Type B pancreatic cell (in vitro differentiated cells): Measurements from ENCODE around the gene OR4E1. TPM values are rescaled to one million over a fixed set of nuclear protein-coding genes. Genes with fewer than 3 reads are reported as not detected.

Experiments used
- DNase-seq: peaks from one replicate; pipeline ENCODE4 v3.0.0; 2021; ENCODE audit warnings: mixed read lengths; ENCODE audit not compliant: unreplicated experiment; ENCODE audit errors: extremely low spot score
- H3K27ac Mint-ChIP-seq: 2 replicates; pipeline ENCODE4 v1.8.0; 2021; ENCODE audit warnings: mild to moderate bottlenecking, mixed read lengths
- H3K27me3 Mint-ChIP-seq: 2 replicates; pipeline ENCODE4 v1.8.0; 2021; ENCODE audit warnings: mixed read lengths
- H3K36me3 Mint-ChIP-seq: 2 replicates; pipeline ENCODE4 v1.8.0; 2021; ENCODE audit warnings: mixed read lengths
- H3K4me1 Mint-ChIP-seq: one replicate; pipeline ENCODE4 v1.8.0; 2021; ENCODE audit warnings: mixed read lengths; ENCODE audit not compliant: unreplicated experiment
- H3K4me3 Mint-ChIP-seq: 2 replicates; pipeline ENCODE4 v1.8.0; 2021; ENCODE audit warnings: mild to moderate bottlenecking, mixed read lengths
- H3K9me3 Mint-ChIP-seq: 2 replicates; pipeline ENCODE4 v1.8.0; 2021; ENCODE audit warnings: mixed read lengths
- CTCF ChIP-seq: fragments of 200-600 bp; sonication (generic); conservative IDR thresholded peaks from 2 replicates; pipeline ENCODE4 v1.5.0; 2021; ENCODE audit warnings: antibody characterized with exemption, mild to moderate bottlenecking
- total RNA-seq: library from RNA; stranded (reverse); gene quantifications from 2 replicates; pipeline ENCODE4 v1.2.1, GENCODE V29; 2021; ENCODE audit warnings: low replicate concordance

The OR4E1 gene
- total RNA-seq, 1 donor from 2014 or later = not detected

GRCh38 chr14:21669284-21669683 lies 4.3 kb downstream of the OR4E1 start:
- no peaks in the 10 kb centered on the region for H3K36me3 Mint-ChIP-seq
- H3K27me3 Mint-ChIP-seq = peaks cover 6% of the 10 kb centered on the region
- no peaks in the 10 kb centered on the region for H3K4me1 Mint-ChIP-seq
- H3K9me3 Mint-ChIP-seq = no peaks in the 10 kb centered on the region
- no peak overlapping the region for H3K27ac Mint-ChIP-seq
- no peak overlapping the region for H3K4me3 Mint-ChIP-seq
- TF ChIP-seq CTCF = no peak
- DNase-seq = no peak

GRCh38 chr14:21668377-21668776 lies 5.2 kb downstream of the OR4E1 start:
- no peaks in the 10 kb centered on the region for H3K36me3 Mint-ChIP-seq
- no peaks in the 10 kb centered on the region for H3K4me1 Mint-ChIP-seq
- H3K27me3 Mint-ChIP-seq = peaks cover 6% of the 10 kb centered on the region
- H3K27ac Mint-ChIP-seq = no peak overlapping the region
- TF ChIP-seq CTCF = no peak
- no peaks in the 10 kb centered on the region for H3K9me3 Mint-ChIP-seq
- DNase-seq = no peak
- no peak overlapping the region for H3K4me3 Mint-ChIP-seq

GRCh38 chr14:21656980-21657379 lies 16.6 kb downstream of the OR4E1 start:
- Mint-ChIP-seq H3K27ac (no peak overlapping the region), H3K36me3 (no peaks in the 10 kb centered on the region), H3K27me3 (peaks cover 7% of the 10 kb centered on the region), H3K9me3 (no peaks in the 10 kb centered on the region), H3K4me1 (no peaks in the 10 kb centered on the region), H3K4me3 (no peak overlapping the region)
- no peak for DNase-seq
- TF ChIP-seq CTCF = no peak

- Mint-ChIP-seq H3K27ac (no peak overlapping the region), H3K4me1 (no peaks in the 10 kb centered on the region), H3K4me3 (no peak overlapping the region), H3K27me3 (peaks cover 9% of the 10 kb centered on the region), H3K9me3 (no peaks in the 10 kb centered on the region), H3K36me3 (no peaks in the 10 kb centered on the region)
- DNase-seq = no peak
- TF ChIP-seq CTCF = no peak
These were observed 19.4 kb downstream of the OR4E1 start for GRCh38 chr14:21654215-21654614.

GRCh38 chr14:21653331-21653885 lies 20.2 kb downstream of the OR4E1 start, which contains the start of gene OR4E2:
TSS of gene OR4E2 (plus strand) at chr14:21653835. CDS start at chr14:21665083, 11,248 bp downstream.
- Mint-ChIP-seq H3K4me3 (no peak within 1 kb of the TSS), H3K36me3 (no peaks in the 10 kb centered on the region), H3K27me3 (peaks cover 7% of the 10 kb centered on the region), H3K9me3 (no peaks in the 10 kb centered on the region), H3K4me1 (no peaks in the 10 kb centered on the region), H3K27ac (no peak within 1 kb of the TSS)
- no peak for TF ChIP-seq CTCF
- no peak for DNase-seq
